HG03571 (cell line): Measurements from ENCODE around the gene PCLO.

Source experiments
- ATAC-seq: cut with Tn5 transposase; IDR thresholded peaks from one replicate; pipeline ENCODE4 v1.9.1; 2021; ENCODE audit not compliant: unreplicated experiment

The PCLO gene

GRCh38 chr7:83162402-83163256 lies at the start of gene PCLO:
Gene PCLO (minus strand): TSS chr7:83162884. CDS start chr7:83162592, 292 bp downstream.
- peak; percentile 72 for ATAC-seq

GRCh38 chr7:83211685-83212084 lies 49.0 kb upstream of the PCLO start:
- ATAC-seq: no peak

- ATAC-seq: no peak
Observed at GRCh38 chr7:83210479-83210878, 47.8 kb upstream of the PCLO start.

GRCh38 chr7:83204715-83205114 lies 42.0 kb upstream of the PCLO start:
- no peak for ATAC-seq

GRCh38 chr7:83201355-83201754 lies 38.7 kb upstream of the PCLO start:
- ATAC-seq: no peak

- no peak for ATAC-seq
Observed at GRCh38 chr7:83190659-83191389, 28.1 kb upstream of the PCLO start.

- ATAC-seq: no peak
Observed at GRCh38 chr7:83178796-83179195, 16.1 kb upstream of the PCLO start.

GRCh38 chr7:83178066-83178465 lies 15.4 kb upstream of the PCLO start:
- ATAC-seq: no peak

- no peak for ATAC-seq
Observed at GRCh38 chr7:83173664-83174063, 11.0 kb upstream of the PCLO start.

GRCh38 chr7:83166781-83167180 lies 4.1 kb upstream of the PCLO start:
- no peak for ATAC-seq

GRCh38 chr7:83161899-83162401 lies 734 bp downstream of the PCLO start:
- peak; percentile 12 for ATAC-seq

- ATAC-seq: no peak
Observed at GRCh38 chr7:83161186-83161585, 1.5 kb downstream of the PCLO start.

- no peak for ATAC-seq
Observed at GRCh38 chr7:83159731-83160130, 3.0 kb downstream of the PCLO start.

- ATAC-seq: no peak
Observed at GRCh38 chr7:83156006-83156405, 6.7 kb downstream of the PCLO start.

GRCh38 chr7:83155407-83155806 lies 7.3 kb downstream of the PCLO start:
- ATAC-seq: no peak

- no peak for ATAC-seq
Observed at GRCh38 chr7:83153419-83153818, 9.3 kb downstream of the PCLO start.

- ATAC-seq: no peak
Observed at GRCh38 chr7:83150310-83150709, 12.4 kb downstream of the PCLO start.

GRCh38 chr7:83149466-83149865 lies 13.2 kb downstream of the PCLO start:
- no peak for ATAC-seq

- no peak for ATAC-seq
Observed at GRCh38 chr7:83148776-83149175, 13.9 kb downstream of the PCLO start.

- no peak for ATAC-seq
Observed at GRCh38 chr7:83143107-83143506, 19.6 kb downstream of the PCLO start.

GRCh38 chr7:83142365-83142764 lies 20.3 kb downstream of the PCLO start:
- no peak for ATAC-seq

GRCh38 chr7:83141927-83142326 lies 20.8 kb downstream of the PCLO start:
- no peak for ATAC-seq
